T-helper 2 cell treated with Interferon-gamma antibody and Interleukin-4, amounts not matched to agents 5 μg/mL and 100 μg/mL, for 36 hours (primary cell): Measurements from ENCODE around the gene GPR18.
A peak's percentile ranks its signal among the peaks of the same experiment; 100 is the strongest.

ENCODE experiments used
- DNase-seq: peaks from one replicate; pipeline ENCODE4 v3.0.0; 2021; ENCODE audit warnings: low spot score
- H3K27ac Mint-ChIP-seq: one replicate; pipeline ENCODE4 v1.8.0; 2021; ENCODE audit warnings: mild to moderate bottlenecking, mixed read lengths
- H3K27me3 Mint-ChIP-seq: one replicate; pipeline ENCODE4 v1.8.0; 2021; ENCODE audit warnings: low read depth, mixed read lengths
- H3K36me3 Mint-ChIP-seq: one replicate; pipeline ENCODE4 v1.8.0; 2021; ENCODE audit warnings: low read depth, mixed read lengths
- H3K4me1 Mint-ChIP-seq: one replicate; pipeline ENCODE4 v1.8.0; 2021; ENCODE audit warnings: low read depth, mixed read lengths
- H3K4me3 Mint-ChIP-seq: one replicate; pipeline ENCODE4 v1.8.0; 2022; ENCODE audit warnings: mild to moderate bottlenecking, moderate library complexity, mixed read lengths
- H3K9me3 Mint-ChIP-seq: one replicate; pipeline ENCODE4 v1.8.0; 2021; ENCODE audit warnings: mixed read lengths

Gene GPR18

GRCh38 chr13:99258210-99258860, at the start of gene GPR18:
GPR18 (minus strand) TSS chr13:99258379; CDS start chr13:99255872, 2,507 bp downstream.
- H3K4me1 Mint-ChIP-seq = peaks cover 55% of the 10 kb centered on the region
- H3K27ac Mint-ChIP-seq = peak within 1 kb of the TSS; percentile 96
- peaks cover 37% of the 10 kb centered on the region for H3K36me3 Mint-ChIP-seq
- DNase-seq = no peak
- H3K4me3 Mint-ChIP-seq = peak within 1 kb of the TSS; percentile 92
- no peaks in the 10 kb centered on the region for H3K9me3 Mint-ChIP-seq
- no peaks in the 10 kb centered on the region for H3K27me3 Mint-ChIP-seq

GRCh38 chr13:99307648-99308339, 49.6 kb upstream of the GPR18 start:
- peaks cover 58% of the 10 kb centered on the region for H3K4me1 Mint-ChIP-seq
- peaks cover 56% of the 10 kb centered on the region for H3K36me3 Mint-ChIP-seq
- no peaks in the 10 kb centered on the region for H3K9me3 Mint-ChIP-seq
- H3K27ac Mint-ChIP-seq = peak overlapping the region; percentile 89
- H3K4me3 Mint-ChIP-seq = peak overlapping the region; percentile 92
- no peaks in the 10 kb centered on the region for H3K27me3 Mint-ChIP-seq
- DNase-seq = peak; percentile 89

- H3K9me3 Mint-ChIP-seq = no peaks in the 10 kb centered on the region
- peak within 1 kb of the TSS; percentile 89 for H3K27ac Mint-ChIP-seq
- H3K4me1 Mint-ChIP-seq = peaks cover 58% of the 10 kb centered on the region
- no peaks in the 10 kb centered on the region for H3K27me3 Mint-ChIP-seq
- H3K4me3 Mint-ChIP-seq = peak within 1 kb of the TSS; percentile 92
- no peak for DNase-seq
- H3K36me3 Mint-ChIP-seq = peaks cover 53% of the 10 kb centered on the region
Measured at GRCh38 chr13:99307247-99307646, 49.1 kb upstream of the GPR18 start, which contains the start of gene GPR183. GPR183 (minus strand) TSS chr13:99307399; CDS start chr13:99296145, 11,254 bp downstream.

GRCh38 chr13:99305566-99305965, 47.4 kb upstream of the GPR18 start:
- H3K9me3 Mint-ChIP-seq = no peaks in the 10 kb centered on the region
- DNase-seq = no peak
- no peaks in the 10 kb centered on the region for H3K27me3 Mint-ChIP-seq
- peaks cover 58% of the 10 kb centered on the region for H3K4me1 Mint-ChIP-seq
- H3K36me3 Mint-ChIP-seq = peaks cover 55% of the 10 kb centered on the region
- peak overlapping the region; percentile 92 for H3K4me3 Mint-ChIP-seq
- peak overlapping the region; percentile 89 for H3K27ac Mint-ChIP-seq

GRCh38 chr13:99305158-99305557, 47.0 kb upstream of the GPR18 start:
- H3K27ac Mint-ChIP-seq = peak overlapping the region; percentile 88
- H3K27me3 Mint-ChIP-seq = no peaks in the 10 kb centered on the region
- H3K36me3 Mint-ChIP-seq = peaks cover 58% of the 10 kb centered on the region
- DNase-seq = no peak
- H3K9me3 Mint-ChIP-seq = no peaks in the 10 kb centered on the region
- H3K4me1 Mint-ChIP-seq = peaks cover 60% of the 10 kb centered on the region
- H3K4me3 Mint-ChIP-seq = peak overlapping the region; percentile 92

DNA sequence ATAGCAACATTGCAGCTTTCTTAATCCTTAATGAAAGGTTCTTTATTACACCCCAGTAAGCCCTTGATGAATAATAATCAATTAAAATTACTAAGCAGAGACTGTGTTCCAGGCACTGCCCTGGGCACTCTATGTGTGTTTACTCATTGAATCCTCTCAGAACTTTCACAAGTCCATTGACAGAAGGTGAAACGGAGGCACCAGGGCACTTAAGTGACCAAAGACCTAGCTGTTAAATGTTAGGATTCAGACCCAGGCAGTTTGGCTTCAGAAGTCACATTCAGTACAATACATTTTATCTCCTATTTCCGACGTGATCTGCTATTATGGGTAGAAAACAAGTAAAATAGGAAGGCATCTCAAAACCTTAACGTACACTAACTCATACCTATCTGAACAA, 46.4 kb upstream of the GPR18 start:
- H3K36me3 Mint-ChIP-seq = peaks cover 64% of the 10 kb centered on the region

DNA sequence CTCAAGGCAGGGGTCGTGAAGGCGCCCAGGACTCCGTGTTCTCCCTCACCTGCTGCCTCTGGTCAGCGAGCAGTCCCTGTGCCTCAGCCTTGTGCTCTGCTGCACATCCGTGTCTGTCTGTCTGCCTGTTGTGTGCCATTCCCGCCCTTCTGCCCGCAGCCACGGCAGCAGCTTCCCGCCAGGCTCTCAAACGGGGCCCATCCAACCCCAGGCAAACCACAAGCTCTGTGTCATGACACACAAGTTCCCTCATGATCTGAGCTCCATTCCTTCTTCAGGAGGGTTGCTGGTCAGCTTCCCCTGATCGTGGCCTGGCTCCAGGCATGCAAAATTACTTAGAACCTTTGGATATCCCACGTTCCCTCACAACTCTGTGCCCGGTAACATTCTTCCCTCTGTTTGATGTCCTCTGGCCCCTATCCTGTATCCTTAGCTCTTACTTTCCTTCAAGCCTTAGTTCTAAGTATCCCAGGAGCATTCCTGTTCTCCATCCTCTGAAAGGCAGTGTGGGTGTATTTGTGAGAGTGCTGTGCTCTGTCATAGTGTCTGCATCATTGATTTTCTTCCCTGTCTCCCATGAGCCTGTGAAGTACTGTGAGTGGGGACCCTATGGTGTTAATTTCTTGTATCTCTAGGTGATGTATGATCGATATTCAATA, 45.8 kb upstream of the GPR18 start:
- Mint-ChIP-seq H3K36me3 (peaks cover 67% of the 10 kb centered on the region), H3K27ac (peak overlapping the region; percentile 92), H3K9me3 (no peaks in the 10 kb centered on the region), H3K27me3 (no peaks in the 10 kb centered on the region), H3K4me3 (peak overlapping the region; percentile 92), H3K4me1 (peaks cover 66% of the 10 kb centered on the region)
- DNase-seq = peak; percentile 75

More for the DNA sequence above, 46.4 kb upstream of the GPR18 start:
- H3K9me3 Mint-ChIP-seq = no peaks in the 10 kb centered on the region
- no peaks in the 10 kb centered on the region for H3K27me3 Mint-ChIP-seq
- peaks cover 62% of the 10 kb centered on the region for H3K4me1 Mint-ChIP-seq
- H3K27ac Mint-ChIP-seq = peak overlapping the region; percentile 92
- peak overlapping the region; percentile 92 for H3K4me3 Mint-ChIP-seq
- no peak for DNase-seq

DNA sequence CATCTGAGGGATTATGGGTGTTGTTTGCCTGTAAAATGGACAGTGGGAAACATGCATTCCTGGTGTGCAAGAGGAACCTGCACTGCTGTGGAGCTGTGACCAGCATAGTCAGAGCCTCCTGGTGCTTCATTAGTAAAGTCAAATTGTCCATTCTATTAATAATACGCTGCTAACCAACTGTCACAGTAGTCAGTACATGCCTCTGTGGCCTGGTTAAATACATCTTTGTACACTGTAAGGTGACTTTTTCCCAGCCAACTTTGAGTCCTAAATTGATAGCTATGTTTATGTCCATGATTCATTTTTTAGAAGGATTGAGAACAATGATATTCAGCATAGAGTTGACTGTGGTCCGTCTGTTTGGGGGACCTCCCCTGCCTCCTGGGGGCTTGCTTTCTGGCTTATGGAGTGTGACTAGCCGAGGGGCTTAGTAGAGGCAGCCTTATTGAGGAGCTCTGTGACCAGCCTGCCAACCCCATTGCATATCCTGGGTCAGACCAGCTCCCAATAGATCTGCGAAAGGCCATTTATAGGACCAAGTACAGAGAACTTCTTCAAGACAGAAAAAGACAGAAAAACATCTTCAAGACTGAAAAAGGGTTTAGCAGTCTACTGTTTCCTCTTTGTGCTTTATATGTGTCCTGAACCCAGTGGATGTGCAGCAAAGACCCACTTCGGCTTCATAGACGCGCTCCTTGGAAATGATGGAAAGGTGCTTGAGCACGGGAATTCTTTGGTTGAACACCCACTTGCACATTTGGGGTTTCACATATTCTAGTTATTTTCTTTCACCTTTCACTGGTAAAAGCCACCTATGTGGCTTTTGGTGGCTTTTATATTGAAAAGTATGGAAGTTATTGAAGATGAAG, 44.7 kb upstream of the GPR18 start:
- no peak for DNase-seq
- Mint-ChIP-seq H3K4me1 (peaks cover 64% of the 10 kb centered on the region), H3K9me3 (no peaks in the 10 kb centered on the region), H3K27ac (peak overlapping the region; percentile 92), H3K4me3 (peak overlapping the region; percentile 92), H3K27me3 (no peaks in the 10 kb centered on the region), H3K36me3 (peaks cover 65% of the 10 kb centered on the region)

DNA sequence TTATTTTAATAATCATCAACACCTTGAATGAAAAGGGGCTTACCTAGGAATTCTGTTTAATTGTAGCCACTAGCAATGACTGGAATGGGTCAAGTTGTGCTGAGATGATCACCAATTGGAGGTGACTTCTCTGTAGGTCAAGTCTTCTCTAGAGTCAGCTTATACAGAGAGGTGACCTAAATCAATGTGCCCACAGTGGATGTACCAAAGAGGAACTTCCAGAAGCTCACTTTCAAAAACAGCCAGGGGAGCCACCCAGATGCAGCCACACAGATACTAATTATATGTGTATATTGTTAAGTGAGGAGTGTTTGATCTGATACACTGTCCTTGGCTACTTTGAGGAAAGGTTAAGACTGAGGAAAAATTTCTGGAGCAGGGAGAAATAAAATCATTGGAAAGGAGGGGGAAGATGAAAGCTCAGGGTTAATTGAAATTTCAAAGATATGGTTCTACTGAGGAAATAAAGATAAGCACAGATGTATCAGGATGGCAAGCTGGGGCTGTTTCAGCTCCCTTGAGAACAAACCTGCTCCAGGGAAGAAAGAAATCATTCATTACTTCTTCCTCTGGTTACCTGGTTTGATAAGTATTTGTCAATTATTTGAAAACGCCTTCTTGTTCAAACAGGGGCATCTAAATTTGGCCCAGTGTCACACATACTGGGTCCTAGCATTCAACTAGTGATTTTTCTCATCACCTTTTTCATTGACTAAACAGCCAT, 43.9 kb upstream of the GPR18 start:
- H3K27me3 Mint-ChIP-seq = no peaks in the 10 kb centered on the region
- peak overlapping the region; percentile 92 for H3K27ac Mint-ChIP-seq
- peaks cover 66% of the 10 kb centered on the region for H3K4me1 Mint-ChIP-seq
- no peaks in the 10 kb centered on the region for H3K9me3 Mint-ChIP-seq
- H3K36me3 Mint-ChIP-seq = peaks cover 67% of the 10 kb centered on the region
- peak overlapping the region; percentile 92 for H3K4me3 Mint-ChIP-seq
- no peak for DNase-seq

DNA sequence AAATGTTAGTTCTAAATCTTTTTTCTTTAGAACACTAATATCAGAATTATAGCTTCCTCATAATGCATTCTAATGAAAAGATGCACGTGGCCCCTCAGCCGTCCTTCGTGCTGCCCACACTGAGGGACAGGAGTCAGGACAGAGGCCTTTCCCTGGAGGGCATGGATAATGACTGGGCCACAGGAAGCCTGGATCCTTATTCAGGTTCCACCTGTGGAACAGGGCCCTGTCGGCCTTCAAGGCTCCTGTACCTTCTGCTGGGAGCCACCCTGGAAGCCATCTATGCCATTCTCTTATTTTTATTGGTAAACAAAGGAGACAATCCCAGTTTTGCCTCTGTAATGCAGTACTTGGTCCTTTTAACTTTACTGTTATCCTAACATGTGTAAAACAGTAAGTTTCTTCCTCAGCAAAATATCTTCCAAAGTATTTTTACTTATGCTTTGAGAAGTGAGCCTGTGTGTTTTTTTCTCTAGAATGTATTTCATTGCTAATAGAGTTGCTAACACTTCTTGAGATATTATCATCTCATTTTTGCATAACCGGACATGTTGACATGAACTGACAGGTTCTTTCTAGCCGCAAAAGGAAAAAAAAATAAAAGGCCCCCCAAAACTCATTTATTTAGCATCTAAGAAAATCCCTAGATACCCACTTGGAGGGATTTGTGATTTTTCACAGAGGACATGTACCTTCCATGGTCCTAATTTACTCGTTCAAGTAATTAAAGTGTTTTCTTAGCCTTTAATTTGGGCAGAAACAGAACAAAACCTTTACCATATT, 43.1 kb upstream of the GPR18 start:
- Mint-ChIP-seq H3K4me1 (peaks cover 71% of the 10 kb centered on the region), H3K4me3 (peak overlapping the region; percentile 73), H3K27me3 (no peaks in the 10 kb centered on the region), H3K9me3 (no peaks in the 10 kb centered on the region), H3K36me3 (peaks cover 65% of the 10 kb centered on the region), H3K27ac (peak overlapping the region; percentile 83)
- DNase-seq = no peak

- peaks cover 66% of the 10 kb centered on the region for H3K36me3 Mint-ChIP-seq
- H3K4me1 Mint-ChIP-seq = peaks cover 79% of the 10 kb centered on the region
- no peaks in the 10 kb centered on the region for H3K9me3 Mint-ChIP-seq
- H3K4me3 Mint-ChIP-seq = peak overlapping the region; percentile 66
- peak overlapping the region; percentile 58 for H3K27ac Mint-ChIP-seq
- H3K27me3 Mint-ChIP-seq = no peaks in the 10 kb centered on the region
- DNase-seq = no peak
Measured at GRCh38 chr13:99299920-99300341, 41.8 kb upstream of the GPR18 start.

DNA sequence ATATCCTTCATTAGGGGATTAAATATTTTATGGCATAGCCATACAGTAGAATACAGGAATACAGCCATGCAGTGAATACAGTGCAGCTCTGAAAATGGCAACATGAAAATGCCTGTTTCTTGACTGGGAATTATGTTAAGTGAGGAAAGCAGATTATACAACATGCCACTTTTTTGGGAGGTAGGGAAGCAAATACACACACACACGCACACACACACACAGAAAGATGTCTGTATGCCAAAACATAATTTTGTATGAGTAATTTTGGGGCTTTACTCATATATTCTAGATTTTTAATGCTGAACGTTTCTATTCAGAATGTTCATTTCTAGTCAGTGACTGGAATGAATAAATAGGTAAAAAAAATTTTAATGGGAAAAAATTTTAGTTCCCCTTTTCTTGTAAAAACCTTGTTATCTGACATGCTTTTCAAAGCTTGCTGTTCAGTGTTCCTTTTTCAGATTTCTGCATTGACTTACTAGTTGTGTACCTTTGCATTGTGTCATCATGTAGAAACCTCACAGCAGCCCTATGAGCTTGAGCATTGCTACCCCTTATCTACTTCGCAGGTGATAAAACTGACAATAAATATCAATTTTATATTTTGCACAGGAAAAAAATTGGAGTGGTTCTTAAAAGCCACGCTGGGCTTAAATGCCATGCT, 41.2 kb upstream of the GPR18 start:
- Mint-ChIP-seq H3K4me1 (peaks cover 77% of the 10 kb centered on the region), H3K27ac (peak overlapping the region; percentile 77), H3K27me3 (no peaks in the 10 kb centered on the region), H3K36me3 (peaks cover 64% of the 10 kb centered on the region), H3K4me3 (peak overlapping the region; percentile 66), H3K9me3 (no peaks in the 10 kb centered on the region)
- DNase-seq = no peak
